Smooth muscle cell (in vitro differentiated cells): ENCODE data around the gene EIF2S2. TPM values are rescaled to one million over a fixed set of nuclear protein-coding genes. Genes with fewer than 3 reads are reported as not detected.

Experiments used
- DNase-seq: peaks from one replicate; lab custom pipeline; 2025; ENCODE audit not compliant: unreplicated experiment; lab: John Stamatoyannopoulos, UW
- H2AFZ ChIP-seq: fragments of 200-600 bp; sonication (generic); 2 replicates; pipeline ENCODE4 v1.6.0; 2016; ENCODE audit warnings: antibody characterized with exemption, low read depth, mild to moderate bottlenecking
- H3F3A ChIP-seq: fragments of 200-600 bp; sonication (generic); 2 replicates; pipeline ENCODE4 v1.6.0; 2017; ENCODE audit warnings: antibody characterized with exemption, low read depth
- H3K27ac ChIP-seq: fragments of 200-600 bp; sonication (generic); 2 replicates; pipeline ENCODE4 v1.5.1; 2016; ENCODE audit warnings: low read depth, mild to moderate bottlenecking
- H3K27me3 ChIP-seq: fragments of 200-600 bp; sonication (generic); 2 replicates; pipeline ENCODE4 v1.6.1; 2016; ENCODE audit warnings: low read depth, mild to moderate bottlenecking
- H3K36me3 ChIP-seq: fragments of 200-600 bp; sonication (generic); 2 replicates; pipeline ENCODE4 v1.5.1; 2016; ENCODE audit warnings: low read depth
- H3K4me1 ChIP-seq: fragments of 200-600 bp; sonication (generic); 2 replicates; pipeline ENCODE4 v1.5.1; 2016; ENCODE audit warnings: low read depth
- H3K4me2 ChIP-seq: fragments of 200-600 bp; sonication (generic); 2 replicates; pipeline ENCODE4 v1.6.0; 2016; ENCODE audit warnings: mild to moderate bottlenecking
- H3K4me3 ChIP-seq: fragments of 200-600 bp; sonication (generic); 2 replicates; pipeline ENCODE4 v1.5.1; 2016; ENCODE audit warnings: mild to moderate bottlenecking
- H3K79me2 ChIP-seq: fragments of 200-600 bp; sonication (generic); 2 replicates; pipeline ENCODE4 v1.6.0; 2016; ENCODE audit warnings: low read depth, mild to moderate bottlenecking
- H3K9ac ChIP-seq: fragments of 200-600 bp; sonication (generic); 2 replicates; pipeline ENCODE4 v1.6.0; 2016; ENCODE audit warnings: low read depth
- H3K9me3 ChIP-seq: fragments of 200-600 bp; sonication (generic); replicated peaks from 2 replicates; pipeline ENCODE4 v1.5.1; 2016; ENCODE audit warnings: low read depth
- H4K20me1 ChIP-seq: fragments of 200-600 bp; sonication (generic); 2 replicates; pipeline ENCODE4 v1.6.0; 2016; ENCODE audit warnings: low read depth
- WGBS: methylation state at CpG from one replicate; pipeline ENCODE4 v1.1.7; 2016; ENCODE audit warnings: low lambda C conversion rate; 5-methylcytosine and 5-hydroxymethylcytosine counted together
- polyA plus RNA-seq: library from polyadenylated mRNA; unstranded; fragments of >200 nt; fragmentation: Nextera tagmentation; extraction: Ambion mirVana; gene quantifications from 2 replicates; pipeline ENCODE4 v1.2.1, GENCODE V29; 2016
- total RNA-seq: library from RNA; depleted of rRNA; stranded (reverse); fragments of >200 nt; gene quantifications from 2 replicates; pipeline ENCODE4 v1.2.3, GENCODE V29; 2014
- TF ChIP-seq, protein P1 (sequence below): fragments of 200-600 bp; sonication (generic); IDR thresholded peaks from 2 replicates; pipeline ENCODE4 v1.5.1; 2017; ENCODE audit warnings: borderline replicate concordance, mild to moderate bottlenecking, antibody characterized with exemption; ENCODE audit not compliant: insufficient read depth, poor library complexity, severe bottlenecking

EIF2S2 gene
- total and polyA plus RNA-seq, 2 experiments from 2014 or later = 38.6 to 69.8 TPM

DNA sequence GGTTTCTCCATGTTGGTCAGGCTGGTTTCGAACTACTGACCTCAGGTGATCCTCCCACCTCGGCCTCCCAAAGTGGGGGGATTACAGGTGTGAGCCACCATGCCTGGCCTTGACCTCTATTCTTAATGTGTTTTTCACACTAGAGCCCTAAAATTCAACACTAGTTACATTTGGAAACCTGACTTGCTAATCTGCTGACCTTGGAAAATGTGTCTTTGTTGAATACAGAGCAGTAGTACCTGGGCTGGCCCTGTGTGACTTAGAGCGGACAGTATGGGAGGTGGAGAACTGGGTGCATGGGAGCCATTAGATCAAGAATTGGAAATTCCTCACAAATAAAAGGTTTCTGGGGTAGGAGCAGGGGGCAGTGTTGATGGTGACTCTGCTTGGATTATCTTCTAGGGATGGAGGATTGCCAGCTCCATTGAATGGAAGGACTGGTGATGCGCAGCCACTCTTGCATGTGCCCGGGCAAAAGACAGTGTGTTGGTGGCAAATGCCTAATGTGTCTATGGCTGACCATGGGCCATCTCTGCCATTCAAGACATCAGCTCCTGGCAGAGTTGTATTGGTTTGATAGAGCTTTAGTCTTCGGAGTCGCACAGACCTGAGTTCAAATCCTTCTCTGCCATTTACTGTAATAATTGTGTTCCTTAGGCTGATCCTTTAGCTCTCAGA, 64.9 kb downstream of the EIF2S2 start:
- Histone ChIP-seq H3K4me3 (no peak overlapping the region), H3K79me2 (peaks cover 94% of the 10 kb centered on the region), H3K9me3 (no peaks in the 10 kb centered on the region), H4K20me1 (peaks cover 100% of the 10 kb centered on the region), H3K27ac (no peak overlapping the region), H2AFZ (no peak overlapping the region), H3K4me2 (no peak overlapping the region), H3K27me3 (no peaks in the 10 kb centered on the region), H3F3A (no peaks in the 10 kb centered on the region), H3K9ac (no peak overlapping the region), H3K36me3 (no peaks in the 10 kb centered on the region), H3K4me1 (no peaks in the 10 kb centered on the region)
- no peak for DNase-seq
- WGBS = over 99% methylated on average over 7 of the region's 7 CpGs
- TF ChIP-seq, protein P1, sequence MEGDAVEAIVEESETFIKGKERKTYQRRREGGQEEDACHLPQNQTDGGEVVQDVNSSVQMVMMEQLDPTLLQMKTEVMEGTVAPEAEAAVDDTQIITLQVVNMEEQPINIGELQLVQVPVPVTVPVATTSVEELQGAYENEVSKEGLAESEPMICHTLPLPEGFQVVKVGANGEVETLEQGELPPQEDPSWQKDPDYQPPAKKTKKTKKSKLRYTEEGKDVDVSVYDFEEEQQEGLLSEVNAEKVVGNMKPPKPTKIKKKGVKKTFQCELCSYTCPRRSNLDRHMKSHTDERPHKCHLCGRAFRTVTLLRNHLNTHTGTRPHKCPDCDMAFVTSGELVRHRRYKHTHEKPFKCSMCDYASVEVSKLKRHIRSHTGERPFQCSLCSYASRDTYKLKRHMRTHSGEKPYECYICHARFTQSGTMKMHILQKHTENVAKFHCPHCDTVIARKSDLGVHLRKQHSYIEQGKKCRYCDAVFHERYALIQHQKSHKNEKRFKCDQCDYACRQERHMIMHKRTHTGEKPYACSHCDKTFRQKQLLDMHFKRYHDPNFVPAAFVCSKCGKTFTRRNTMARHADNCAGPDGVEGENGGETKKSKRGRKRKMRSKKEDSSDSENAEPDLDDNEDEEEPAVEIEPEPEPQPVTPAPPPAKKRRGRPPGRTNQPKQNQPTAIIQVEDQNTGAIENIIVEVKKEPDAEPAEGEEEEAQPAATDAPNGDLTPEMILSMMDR = no peak

DNA sequence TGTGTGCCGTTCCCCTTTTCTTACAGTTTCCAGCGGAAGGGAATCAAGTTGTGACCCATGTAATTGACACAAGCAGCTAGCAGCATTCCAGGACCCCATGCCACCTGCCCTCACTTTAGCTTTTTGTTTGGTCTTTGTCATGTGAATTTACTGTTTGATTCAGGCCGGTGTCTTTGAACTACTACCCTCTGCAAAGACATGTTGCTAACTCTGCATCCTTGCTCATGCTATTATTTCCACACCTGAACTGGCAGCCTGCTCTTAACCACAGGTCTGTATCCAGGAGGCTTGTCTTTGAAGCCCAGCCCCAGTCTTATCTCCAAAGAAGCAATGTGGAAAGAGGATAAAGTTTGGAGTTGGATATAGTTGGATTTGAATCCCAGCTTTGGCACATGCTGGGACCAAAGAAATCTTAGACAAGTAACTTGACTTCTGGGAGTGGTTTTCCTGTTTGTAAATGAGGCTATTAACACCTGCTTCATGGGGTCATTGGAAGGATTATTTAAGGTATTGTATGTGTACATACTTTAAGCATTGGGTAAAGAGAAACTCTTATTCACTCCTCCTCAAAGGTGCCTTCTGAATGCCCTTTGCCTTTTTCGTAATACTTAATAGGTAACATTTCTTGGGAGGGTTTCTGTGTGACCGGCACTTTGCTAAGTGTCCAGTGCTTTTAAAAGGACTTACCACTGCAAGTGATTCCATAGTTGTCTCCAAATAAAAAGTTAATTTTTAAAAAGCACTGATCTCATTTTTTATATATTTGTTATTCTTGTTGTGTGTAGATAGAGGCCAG, 65.9 kb downstream of the EIF2S2 start:
- H3K36me3 ChIP-seq = no peaks in the 10 kb centered on the region
- WGBS = 81% methylated on average over 5 of the region's 5 CpGs
- H2AFZ ChIP-seq = no peak overlapping the region
- H3K4me3 ChIP-seq = no peak overlapping the region
- H3K27me3 ChIP-seq = no peaks in the 10 kb centered on the region
- H3F3A ChIP-seq = no peaks in the 10 kb centered on the region
- TF ChIP-seq, protein P1 = no peak
- no peak overlapping the region for H3K9ac ChIP-seq
- H3K9me3 ChIP-seq = no peaks in the 10 kb centered on the region
- no peak overlapping the region for H3K4me2 ChIP-seq
- peaks cover 92% of the 10 kb centered on the region for H3K79me2 ChIP-seq
- H3K27ac ChIP-seq = no peak overlapping the region
- no peaks in the 10 kb centered on the region for H3K4me1 ChIP-seq
- H4K20me1 ChIP-seq = peaks cover 100% of the 10 kb centered on the region
- no peak for DNase-seq

DNA sequence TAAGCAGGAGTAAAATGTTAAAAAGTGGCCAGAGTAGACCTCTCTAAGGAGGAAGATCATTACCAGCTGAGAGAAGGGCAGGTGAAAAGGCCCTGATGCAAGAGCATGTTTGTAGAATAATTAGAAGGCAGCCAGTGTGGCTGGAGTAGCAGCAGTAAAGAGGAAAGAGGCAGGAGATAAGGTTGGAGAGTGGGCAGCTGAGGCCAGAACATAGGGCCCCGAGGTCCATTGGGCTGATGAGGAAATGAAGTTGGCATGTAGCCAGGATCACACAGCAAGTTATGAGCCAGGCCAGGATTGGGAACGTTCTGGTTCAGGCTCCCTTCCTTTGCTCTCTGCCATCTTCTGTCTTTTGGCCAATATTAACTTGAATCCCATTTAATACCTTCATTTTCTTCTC, 66.7 kb downstream of the EIF2S2 start:
- Histone ChIP-seq H3K36me3 (no peaks in the 10 kb centered on the region), H4K20me1 (peaks cover 100% of the 10 kb centered on the region), H3K4me2 (peak overlapping the region; percentile 8), H3K4me3 (no peak overlapping the region), H3K9ac (no peak overlapping the region), H3K9me3 (no peaks in the 10 kb centered on the region), H3F3A (no peaks in the 10 kb centered on the region), H3K27me3 (no peaks in the 10 kb centered on the region), H2AFZ (no peak overlapping the region), H3K79me2 (peaks cover 92% of the 10 kb centered on the region), H3K4me1 (no peaks in the 10 kb centered on the region), H3K27ac (no peak overlapping the region)
- TF ChIP-seq, protein P1 = no peak
- no peak for DNase-seq
- WGBS = 16% methylated on average over 2 of the region's 2 CpGs
